SK-N-SH (cell line): ENCODE measurements around the gene CA12. TPM values are rescaled to one million over a fixed set of nuclear protein-coding genes. Genes with fewer than 3 reads are reported as not detected.

ENCODE experiments used
- CTCF ChIA-PET: fragments of 300-600, 350-600 bp; formaldehyde crosslinking; extraction: SDS; loops from one replicate; lab custom pipeline; 2021; lab: Yijun Ruan, JAX
- POLR2A ChIA-PET: fragments of 350-600 bp; sonication (Branson Sonifier 250); formaldehyde crosslinking; extraction: SDS; loops from one replicate; lab custom pipeline; 2020; ENCODE audit warnings: antibody characterized with exemption, inconsistent platforms; lab: Yijun Ruan, JAX
- DNase-seq: peaks from one replicate; pipeline ENCODE4 v3.0.0; 2012
- H2AFZ ChIP-seq: fragments of 200-600 bp; sonication (generic); 2 replicates; pipeline ENCODE4 v1.8.1; 2016; ENCODE audit warnings: antibody characterized with exemption, mild to moderate bottlenecking, low read depth
- H3F3A ChIP-seq: fragments of 200-600 bp; sonication (generic); replicated peaks from 2 replicates; pipeline ENCODE3; 2016; ENCODE audit warnings: antibody characterized with exemption, mild to moderate bottlenecking; ENCODE audit not compliant: insufficient read depth
- H3K27ac ChIP-seq, 2 experiments: fragments of 200-500 bp in 1 of 2; fragments of 200-600 bp in 1 of 2; sonication (Bioruptor generic) in 1 of 2; sonication (generic), shearing (Covaris generic) in 1 of 2; 2 replicates each; pipeline versions ENCODE4 v1.5.1 to v1.6.1; 2014 to 2016; ENCODE audit warnings: low read depth in 2 of 2, inconsistent platforms in 1 of 2, low read length in 1 of 2, mild to moderate bottlenecking in 1 of 2, mixed read lengths in 1 of 2
- H3K27me3 ChIP-seq: fragments of 200-600 bp; sonication (generic), shearing (Covaris generic); 2 replicates; pipeline ENCODE4 v1.6.1; 2016; ENCODE audit warnings: mixed run types; ENCODE audit not compliant: insufficient read depth
- H3K36me3 ChIP-seq, 2 experiments: fragments of 200-500 bp in 1 of 2; fragments of 200-600 bp in 1 of 2; sonication (Bioruptor generic) in 1 of 2; sonication (generic) in 1 of 2; replicated peaks in 1 of 2; 2 replicates each; pipeline versions ENCODE3 to v1.5.1; 2014 to 2016; ENCODE audit warnings: low read length in 1 of 2, mild to moderate bottlenecking in 1 of 2; ENCODE audit not compliant: insufficient read depth in 2 of 2, control insufficient read depth in 1 of 2
- H3K4me1 ChIP-seq, 2 experiments: fragments of 200-500 bp in 1 of 2; fragments of 200-600 bp in 1 of 2; sonication (Bioruptor generic) in 1 of 2; sonication (generic), shearing (Covaris generic) in 1 of 2; 2 replicates each; pipeline versions ENCODE4 v1.5.1 to v1.6.1; 2014 to 2016; ENCODE audit warnings: low read depth in 1 of 2, low read length in 1 of 2, mixed run types in 1 of 2; ENCODE audit not compliant: insufficient read depth in 2 of 2, control insufficient read depth in 1 of 2
- H3K4me2 ChIP-seq: fragments of 200-600 bp; sonication (generic), shearing (Covaris generic); 2 replicates; pipeline ENCODE4 v1.6.1; 2017; ENCODE audit warnings: mixed run types
- H3K4me3 ChIP-seq, 2 experiments: fragments of 200-500 bp in 1 of 2; fragments of 200-600 bp in 1 of 2; sonication (Bioruptor generic) in 1 of 2; sonication (generic), shearing (Covaris generic) in 1 of 2; 2 replicates each; pipeline versions ENCODE4 v1.5.1 to v1.8.1; 2014 to 2016; ENCODE audit warnings: low read depth in 2 of 2, inconsistent platforms in 1 of 2, low read length in 1 of 2, mild to moderate bottlenecking in 1 of 2, mixed read lengths in 1 of 2, moderate library complexity in 1 of 2
- H3K79me2 ChIP-seq: fragments of 200-600 bp; sonication (generic); 2 replicates; pipeline ENCODE4 v1.8.1; 2017; ENCODE audit warnings: mild to moderate bottlenecking; ENCODE audit not compliant: insufficient read depth
- H3K9ac ChIP-seq: fragments of 200-600 bp; sonication (generic); 2 replicates; pipeline ENCODE4 v1.6.1; 2017; ENCODE audit warnings: mixed run types
- H3K9me2 ChIP-seq: fragments of 200-600 bp; sonication (generic); 2 replicates; pipeline ENCODE4 v1.6.1; 2017; ENCODE audit warnings: mixed run types
- H3K9me3 ChIP-seq: fragments of 200-600 bp; sonication (generic); 2 replicates; pipeline ENCODE4 v1.6.1; 2017; ENCODE audit warnings: mixed run types, mild to moderate bottlenecking, moderate library complexity
- H4K20me1 ChIP-seq: fragments of 200-600 bp; sonication (generic); 2 replicates; pipeline ENCODE4 v1.6.1; 2017; ENCODE audit warnings: mild to moderate bottlenecking, mixed run types; ENCODE audit not compliant: insufficient read depth
- ELF1 ChIP-seq: IDR thresholded peaks from 2 replicates; pipeline ENCODE4 v1.4.0; 2012
- EP300 ChIP-seq, 2 experiments: IDR thresholded peaks; 2 replicates each; pipeline versions ENCODE4 v1.4.0 to v1.6.1; 2012; ENCODE audit warnings: borderline replicate concordance in 1 of 2, low read depth in 1 of 2, low read length in 1 of 2
- FOXJ3 ChIP-seq: sonication (generic); formaldehyde crosslinking; IDR thresholded peaks from 2 replicates; pipeline ENCODE4 v1.5.1; 2020; ENCODE audit warnings: mild to moderate bottlenecking, missing genetic modification reagents
- FOXM1 ChIP-seq: IDR thresholded peaks from 2 replicates; pipeline ENCODE4 v1.4.0; 2012; ENCODE audit warnings: low read depth, mild to moderate bottlenecking
- GABPA ChIP-seq: IDR thresholded peaks from 2 replicates; pipeline ENCODE4 v1.4.0; 2012; ENCODE audit warnings: low read depth, mild to moderate bottlenecking
- NFIC ChIP-seq: IDR thresholded peaks from 2 replicates; pipeline ENCODE4 v1.4.0; 2012; ENCODE audit warnings: borderline replicate concordance
- POLR2AphosphoS5 ChIP-seq: IDR thresholded peaks from 2 replicates; pipeline ENCODE4 v1.6.1; 2012; ENCODE audit warnings: low read depth, low read length
- RAD21 ChIP-seq: IDR thresholded peaks from 2 replicates; pipeline ENCODE4 v1.6.1; 2012; ENCODE audit warnings: mild to moderate bottlenecking, low read length
- RCOR1 ChIP-seq: fragments of 150-350 bp; IDR thresholded peaks from 2 replicates; pipeline ENCODE4 v1.6.1; 2017; ENCODE audit warnings: antibody characterized with exemption, low read length
- SIN3A ChIP-seq: IDR thresholded peaks from 2 replicates; pipeline ENCODE4 v1.6.1; 2012; ENCODE audit warnings: low read depth, mild to moderate bottlenecking, low read length, moderate library complexity, borderline replicate concordance
- SMC3 ChIP-seq: IDR thresholded peaks from 2 replicates; pipeline ENCODE4 v1.6.1; 2012; ENCODE audit warnings: low read depth, low read length, improper control_type of control experiment
- TAF1 ChIP-seq: IDR thresholded peaks from 2 replicates; pipeline ENCODE4 v1.6.1; 2012; ENCODE audit warnings: low read depth, mild to moderate bottlenecking, low read length, moderate library complexity, borderline replicate concordance
- YY1 ChIP-seq: IDR thresholded peaks from 2 replicates; pipeline ENCODE4 v1.4.0; 2012; ENCODE audit warnings: low read depth, mild to moderate bottlenecking
- WGBS: methylation state at CpG from one replicate; pipeline ENCODE4 v1.1.6; 2017; ENCODE audit warnings: low lambda C conversion rate; 5-methylcytosine and 5-hydroxymethylcytosine counted together
- polyA plus RNA-seq, 3 experiments: library from polyadenylated mRNA; depleted of rRNA; stranded (reverse); fragments of >200 nt; gene quantifications; 2 replicates each; pipeline ENCODE4 v1.2.3, GENCODE V29; 2012
- TF ChIP-seq, protein P1 (sequence below): IDR thresholded peaks from 2 replicates; pipeline ENCODE4 v1.4.0; 2012; ENCODE audit warnings: low read depth, borderline replicate concordance
- TF ChIP-seq, protein P2 (sequence below): IDR thresholded peaks from 2 replicates; pipeline ENCODE4 v1.4.0; 2012; ENCODE audit warnings: low read depth
- TF ChIP-seq, protein P3 (sequence below): IDR thresholded peaks from 2 replicates; pipeline ENCODE4 v1.6.1; 2012; ENCODE audit warnings: mild to moderate bottlenecking, low read depth, low read length, moderate library complexity
- TF ChIP-seq, protein P4 (sequence below): fragments of 150-350 bp; IDR thresholded peaks from 2 replicates; pipeline ENCODE4 v1.6.1; 2017; ENCODE audit warnings: antibody characterized with exemption, low read length, low read depth, borderline replicate concordance
- TF ChIP-seq, protein P5 (sequence below): IDR thresholded peaks from 2 replicates; pipeline ENCODE4 v1.4.0; 2012; ENCODE audit warnings: low read depth, borderline replicate concordance

Gene CA12
- polyA plus RNA-seq, 1 of the 3 experiments (the other 2 are of a cell fraction) = 39.4 TPM

DNA sequence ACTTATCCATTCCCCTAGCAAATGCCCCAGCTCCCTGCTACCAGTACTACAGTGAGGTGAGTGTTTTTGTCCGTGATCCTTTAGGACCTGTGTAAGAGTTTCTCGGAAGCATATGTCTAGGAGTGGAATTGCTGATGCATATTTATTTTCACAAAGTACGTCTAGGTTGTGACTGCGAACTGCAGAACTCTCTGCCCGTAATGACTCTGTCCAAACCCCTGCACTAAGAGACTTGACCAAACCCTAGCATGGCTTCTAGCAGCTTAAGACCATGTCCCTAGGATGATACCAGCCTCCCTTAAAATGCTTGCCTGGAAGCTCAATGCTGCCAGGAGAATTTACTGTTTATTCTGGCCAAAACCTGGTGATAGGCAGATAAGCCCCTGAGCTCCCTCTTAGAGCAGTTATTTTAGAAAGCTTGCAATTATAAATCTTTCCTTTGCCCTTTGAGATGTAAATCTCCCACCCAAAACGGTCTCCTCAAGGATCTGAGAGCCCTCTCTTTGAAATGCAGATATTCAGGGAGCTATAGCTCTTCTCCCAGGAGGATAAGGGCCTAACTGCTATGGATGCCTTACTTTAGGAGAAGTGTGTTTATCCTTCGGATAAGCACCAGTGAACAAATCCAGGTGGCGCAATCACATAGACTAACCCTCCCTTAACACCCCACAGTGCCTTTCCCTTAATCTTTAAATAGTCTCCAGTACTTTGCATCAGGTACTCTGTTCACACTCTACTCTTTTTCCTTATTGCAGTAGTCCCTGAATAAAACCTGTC is 14.7 kb upstream of the CA12 start (continued):
- TF ChIP-seq, protein P1, sequence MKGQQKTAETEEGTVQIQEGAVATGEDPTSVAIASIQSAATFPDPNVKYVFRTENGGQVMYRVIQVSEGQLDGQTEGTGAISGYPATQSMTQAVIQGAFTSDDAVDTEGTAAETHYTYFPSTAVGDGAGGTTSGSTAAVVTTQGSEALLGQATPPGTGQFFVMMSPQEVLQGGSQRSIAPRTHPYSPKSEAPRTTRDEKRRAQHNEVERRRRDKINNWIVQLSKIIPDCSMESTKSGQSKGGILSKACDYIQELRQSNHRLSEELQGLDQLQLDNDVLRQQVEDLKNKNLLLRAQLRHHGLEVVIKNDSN = no peak
- TF ChIP-seq, protein P2, sequence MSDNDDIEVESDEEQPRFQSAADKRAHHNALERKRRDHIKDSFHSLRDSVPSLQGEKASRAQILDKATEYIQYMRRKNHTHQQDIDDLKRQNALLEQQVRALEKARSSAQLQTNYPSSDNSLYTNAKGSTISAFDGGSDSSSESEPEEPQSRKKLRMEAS = no peak
- TF ChIP-seq NFIC (no peak), TAF1 (no peak)
- TF ChIP-seq, all 33 proteins: peak for 0

DNA sequence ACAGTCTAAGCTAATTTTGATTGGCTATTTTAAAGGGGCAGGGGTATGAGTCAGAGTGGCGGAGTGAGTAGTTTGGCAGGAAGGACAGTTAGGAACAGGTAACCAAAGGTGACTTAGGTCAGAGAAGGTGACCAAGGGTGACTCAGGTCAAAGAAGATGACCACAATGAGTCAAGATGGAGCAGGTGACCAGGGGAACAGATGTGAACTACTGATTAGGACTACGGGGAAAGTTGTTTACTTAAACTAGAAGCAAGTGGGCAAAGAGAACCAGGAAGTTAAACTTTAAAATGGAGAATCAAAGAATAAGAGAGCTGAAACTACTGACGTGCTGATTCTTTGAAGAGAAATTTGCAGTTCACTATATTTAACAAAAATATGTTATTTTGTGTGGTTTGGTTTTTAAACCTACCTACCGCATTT is 14.1 kb upstream of the CA12 start:
- WGBS = 86% methylated on average over 4 of the region's 4 CpGs
- no peaks in the 10 kb centered on the region for H3K27me3 ChIP-seq
- H2AFZ ChIP-seq = no peak overlapping the region
- H3K4me1 ChIP-seq = no peaks in the 10 kb centered on the region
- H3K4me2 ChIP-seq = no peak overlapping the region
- no peaks in the 10 kb centered on the region for H4K20me1 ChIP-seq
- CTCF ChIA-PET = interaction anchor here (1.0 to 1.6 kb wide), 3 partner anchors 9 to 106 kb away, joined by 3 to 4 read pairs (median 4); no protein-coding TSS in a partner anchor
- H3K9ac ChIP-seq = no peak overlapping the region
- H3K36me3 ChIP-seq = no peaks in the 10 kb centered on the region
- H3K4me3 ChIP-seq = no peak overlapping the region
- H3K27ac ChIP-seq = no peak overlapping the region
- no peaks in the 10 kb centered on the region for H3K79me2 ChIP-seq
- TF ChIP-seq FOXM1 (no peak), SIN3A (no peak), RCOR1 (no peak), FOXJ3 (no peak), ELF1 (no peak), POLR2AphosphoS5 (no peak), EP300 (IDR thresholded peaks at IDR 0.05; ENCODE audit: borderline replicate concordance in 1 of 2, low read depth in 1 of 2, low read length in 1 of 2) (no peak), SMC3 (no peak), YY1 (no peak), RAD21 (no peak), GABPA (no peak)
- TF ChIP-seq, protein P3, sequence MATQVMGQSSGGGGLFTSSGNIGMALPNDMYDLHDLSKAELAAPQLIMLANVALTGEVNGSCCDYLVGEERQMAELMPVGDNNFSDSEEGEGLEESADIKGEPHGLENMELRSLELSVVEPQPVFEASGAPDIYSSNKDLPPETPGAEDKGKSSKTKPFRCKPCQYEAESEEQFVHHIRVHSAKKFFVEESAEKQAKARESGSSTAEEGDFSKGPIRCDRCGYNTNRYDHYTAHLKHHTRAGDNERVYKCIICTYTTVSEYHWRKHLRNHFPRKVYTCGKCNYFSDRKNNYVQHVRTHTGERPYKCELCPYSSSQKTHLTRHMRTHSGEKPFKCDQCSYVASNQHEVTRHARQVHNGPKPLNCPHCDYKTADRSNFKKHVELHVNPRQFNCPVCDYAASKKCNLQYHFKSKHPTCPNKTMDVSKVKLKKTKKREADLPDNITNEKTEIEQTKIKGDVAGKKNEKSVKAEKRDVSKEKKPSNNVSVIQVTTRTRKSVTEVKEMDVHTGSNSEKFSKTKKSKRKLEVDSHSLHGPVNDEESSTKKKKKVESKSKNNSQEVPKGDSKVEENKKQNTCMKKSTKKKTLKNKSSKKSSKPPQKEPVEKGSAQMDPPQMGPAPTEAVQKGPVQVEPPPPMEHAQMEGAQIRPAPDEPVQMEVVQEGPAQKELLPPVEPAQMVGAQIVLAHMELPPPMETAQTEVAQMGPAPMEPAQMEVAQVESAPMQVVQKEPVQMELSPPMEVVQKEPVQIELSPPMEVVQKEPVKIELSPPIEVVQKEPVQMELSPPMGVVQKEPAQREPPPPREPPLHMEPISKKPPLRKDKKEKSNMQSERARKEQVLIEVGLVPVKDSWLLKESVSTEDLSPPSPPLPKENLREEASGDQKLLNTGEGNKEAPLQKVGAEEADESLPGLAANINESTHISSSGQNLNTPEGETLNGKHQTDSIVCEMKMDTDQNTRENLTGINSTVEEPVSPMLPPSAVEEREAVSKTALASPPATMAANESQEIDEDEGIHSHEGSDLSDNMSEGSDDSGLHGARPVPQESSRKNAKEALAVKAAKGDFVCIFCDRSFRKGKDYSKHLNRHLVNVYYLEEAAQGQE = no peak
- TF ChIP-seq, protein P4, sequence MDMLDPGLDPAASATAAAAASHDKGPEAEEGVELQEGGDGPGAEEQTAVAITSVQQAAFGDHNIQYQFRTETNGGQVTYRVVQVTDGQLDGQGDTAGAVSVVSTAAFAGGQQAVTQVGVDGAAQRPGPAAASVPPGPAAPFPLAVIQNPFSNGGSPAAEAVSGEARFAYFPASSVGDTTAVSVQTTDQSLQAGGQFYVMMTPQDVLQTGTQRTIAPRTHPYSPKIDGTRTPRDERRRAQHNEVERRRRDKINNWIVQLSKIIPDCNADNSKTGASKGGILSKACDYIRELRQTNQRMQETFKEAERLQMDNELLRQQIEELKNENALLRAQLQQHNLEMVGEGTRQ = no peak
- TF ChIP-seq, protein P5, sequence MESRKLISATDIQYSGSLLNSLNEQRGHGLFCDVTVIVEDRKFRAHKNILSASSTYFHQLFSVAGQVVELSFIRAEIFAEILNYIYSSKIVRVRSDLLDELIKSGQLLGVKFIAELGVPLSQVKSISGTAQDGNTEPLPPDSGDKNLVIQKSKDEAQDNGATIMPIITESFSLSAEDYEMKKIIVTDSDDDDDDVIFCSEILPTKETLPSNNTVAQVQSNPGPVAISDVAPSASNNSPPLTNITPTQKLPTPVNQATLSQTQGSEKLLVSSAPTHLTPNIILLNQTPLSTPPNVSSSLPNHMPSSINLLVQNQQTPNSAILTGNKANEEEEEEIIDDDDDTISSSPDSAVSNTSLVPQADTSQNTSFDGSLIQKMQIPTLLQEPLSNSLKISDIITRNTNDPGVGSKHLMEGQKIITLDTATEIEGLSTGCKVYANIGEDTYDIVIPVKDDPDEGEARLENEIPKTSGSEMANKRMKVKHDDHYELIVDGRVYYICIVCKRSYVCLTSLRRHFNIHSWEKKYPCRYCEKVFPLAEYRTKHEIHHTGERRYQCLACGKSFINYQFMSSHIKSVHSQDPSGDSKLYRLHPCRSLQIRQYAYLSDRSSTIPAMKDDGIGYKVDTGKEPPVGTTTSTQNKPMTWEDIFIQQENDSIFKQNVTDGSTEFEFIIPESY = no peak
- TF ChIP-seq, protein P2 = no peak
- H3K9me2 ChIP-seq = no peaks in the 10 kb centered on the region
- POLR2A ChIA-PET = no interaction called here
- no peak for DNase-seq
- H3K9me3 ChIP-seq = no peaks in the 10 kb centered on the region
- H3F3A ChIP-seq = no peaks in the 10 kb centered on the region
